Esophagus muscularis mucosa (tissue), 4 donors: ENCODE results near the gene CDH20. TPM values are rescaled to one million over a fixed set of nuclear protein-coding genes. Genes with fewer than 3 reads are reported as not detected.

Experiments used
- DNase-seq: peaks from one replicate; pipeline ENCODE4 v3.0.0-alpha.2; 2017; ENCODE audit errors: extremely low spot score
- H3K27ac ChIP-seq, 4 donors: fragments of 200-600 bp; sonication (generic); replicated peaks in 1 of 4; 1 replicate in 3 of 4; 2 replicates in 1 of 4; pipeline ENCODE4 v1.5.1; 2016 to 2019; ENCODE audit warnings: mild to moderate bottlenecking in 1 of 4
- H3K27me3 ChIP-seq, 4 donors: fragments of 200-600 bp; sonication (generic); one replicate each; pipeline versions ENCODE4 v1.5.1 to v1.6.0; 2016 to 2019
- H3K36me3 ChIP-seq, 4 donors: fragments of 200-600 bp; sonication (generic); one replicate each; pipeline ENCODE4 v1.5.1; 2016 to 2019
- H3K4me1 ChIP-seq, 4 donors: fragments of 200-600 bp; sonication (generic); one replicate each; pipeline ENCODE4 v1.5.1; 2016 to 2019
- H3K4me3 ChIP-seq, 4 donors: fragments of 200-600 bp; sonication (generic); 1 replicate in 2 of 4; 2 replicates in 2 of 4; pipeline ENCODE4 v1.5.1; 2016 to 2019; ENCODE audit warnings: mild to moderate bottlenecking in 4 of 4, moderate library complexity in 1 of 4
- H3K9me3 ChIP-seq, 4 donors: fragments of 200-600 bp; sonication (generic); 1 replicate in 3 of 4; 2 replicates in 1 of 4; pipeline ENCODE4 v1.5.1; 2016 to 2019
- CTCF ChIP-seq, 3 experiments: fragments of 200-600 bp in 2 of 3; fragments of 450-650 bp in 1 of 3; sonication (generic) in 2 of 3; IDR thresholded peaks; one replicate each; pipeline ENCODE4 v1.5.1; 2017 to 2019; ENCODE audit warnings: antibody characterized with exemption in 3 of 3, mild to moderate bottlenecking in 2 of 3, moderate library complexity in 1 of 3
- EP300 ChIP-seq: sonication (generic); formaldehyde crosslinking; IDR thresholded peaks from one replicate; pipeline ENCODE4 v1.6.1; 2017; ENCODE audit warnings: antibody characterized with exemption
- POLR2A ChIP-seq: fragments of 450-650 bp; IDR thresholded peaks from one replicate; pipeline ENCODE4 v1.6.1; 2017; ENCODE audit warnings: antibody characterized with exemption, moderate library complexity, mild to moderate bottlenecking, low read depth
- POLR2AphosphoS5 ChIP-seq, 2 donors: sonication (generic); formaldehyde crosslinking; IDR thresholded peaks; one replicate each; pipeline ENCODE4 v1.6.1; 2017; ENCODE audit warnings: antibody characterized with exemption in 2 of 2
- WGBS: methylation state at CpG from one replicate; pipeline ENCODE4 v1.1.5; 2018; 5-methylcytosine and 5-hydroxymethylcytosine counted together
- intact Hi-C: fragments of 100-400 bp; cut with DNase I; formaldehyde crosslinking; loops from one replicate; pipeline ENCODE4 v1.15.1; 2023
- total RNA-seq, 4 donors: library from RNA; depleted of rRNA; stranded (reverse); fragments of >200 nt; gene quantifications; one replicate each; pipeline versions ENCODE4 v1.1.0 to v1.2.1, GENCODE V29; 2016

CDH20 gene
- total RNA-seq, 4 donors from 2014 or later, result 0.06 to 0.99 (median 0.27) TPM

- H3K36me3 ChIP-seq, result no peaks in the 10 kb centered on the region
- DNase-seq, result no peak
- no peaks in the 10 kb centered on the region for H3K9me3 ChIP-seq
- WGBS, result 47% methylated on average over 10 of the region's 10 CpGs
- intact Hi-C loops, result no loop called here
- TF ChIP-seq POLR2AphosphoS5 (IDR thresholded peaks at IDR 0.05) (no peak), CTCF (IDR thresholded peaks at IDR 0.05) (no peak), POLR2A (no peak), EP300 (no peak)
- peaks cover 0 to 40% (median 6%) of the 10 kb centered on the region in 4 donors for H3K27me3 ChIP-seq
- H3K27ac ChIP-seq, result no peak overlapping the region
- peaks cover 4 to 16% (median 14%) of the 10 kb centered on the region in 4 donors for H3K4me1 ChIP-seq
- no peak overlapping the region for H3K4me3 ChIP-seq
Measured at GRCh38 chr18:61335684-61336555, 2.7 kb downstream of the CDH20 start.

- no peak overlapping the region for H3K4me3 ChIP-seq
- H3K27ac ChIP-seq, result no peak overlapping the region
- H3K27me3 ChIP-seq, result peaks cover 0 to 40% (median 6%) of the 10 kb centered on the region in 4 donors
- 83% methylated on average over 6 of the region's 6 CpGs for WGBS
- no peaks in the 10 kb centered on the region for H3K36me3 ChIP-seq
- H3K4me1 ChIP-seq, result peaks cover 4 to 16% (median 14%) of the 10 kb centered on the region in 4 donors
- intact Hi-C loops, result no loop called here
- TF ChIP-seq EP300, result no peak
- no peak for TF ChIP-seq CTCF (IDR thresholded peaks at IDR 0.05)
- no peak for TF ChIP-seq POLR2AphosphoS5 (IDR thresholded peaks at IDR 0.05)
- TF ChIP-seq POLR2A, result no peak
- H3K9me3 ChIP-seq, result no peaks in the 10 kb centered on the region
- no peak for DNase-seq
Measured at GRCh38 chr18:61336766-61337165, 3.5 kb downstream of the CDH20 start.

GRCh38 chr18:61337527-61337926 is 4.3 kb downstream of the CDH20 start:
- Histone ChIP-seq H3K27me3 (peaks cover 0 to 40% (median 6%) of the 10 kb centered on the region in 4 donors), H3K4me1 (peaks cover 4 to 16% (median 14%) of the 10 kb centered on the region in 4 donors), H3K9me3 (no peaks in the 10 kb centered on the region), H3K4me3 (no peak overlapping the region), H3K36me3 (no peaks in the 10 kb centered on the region), H3K27ac (no peak overlapping the region)
- intact Hi-C loops, result no loop called here
- WGBS, result 92% methylated on average over 3 of the region's 3 CpGs
- DNase-seq, result no peak
- TF ChIP-seq CTCF (IDR thresholded peaks at IDR 0.05) (no peak), POLR2A (no peak), POLR2AphosphoS5 (IDR thresholded peaks at IDR 0.05) (no peak), EP300 (no peak)

GRCh38 chr18:61340148-61340547 is 6.9 kb downstream of the CDH20 start:
- H3K27me3 ChIP-seq, result peaks cover 0 to 18% (median 0%) of the 10 kb centered on the region in 4 donors
- intact Hi-C loops, result no loop called here
- TF ChIP-seq POLR2AphosphoS5 (IDR thresholded peaks at IDR 0.05), result no peak
- TF ChIP-seq CTCF (IDR thresholded peaks at IDR 0.05), result no peak
- H3K36me3 ChIP-seq, result no peaks in the 10 kb centered on the region
- H3K4me1 ChIP-seq, result no peaks in the 10 kb centered on the region
- H3K9me3 ChIP-seq, result no peaks in the 10 kb centered on the region
- 0% methylated on average over 1 of the region's 1 CpG for WGBS
- no peak overlapping the region for H3K27ac ChIP-seq
- no peak overlapping the region for H3K4me3 ChIP-seq
- DNase-seq, result no peak
